CD4-positive, alpha-beta T cell treated with Interleukin-15 for 4 hours (primary cell): ENCODE results near the gene ARRB1.
"Not testable (repeated sequence)": the region's sequence is repeated elsewhere in the genome, so short reads cannot be mapped to it uniquely, and the experiment has no call there.

Source experiments
- DNase-seq: peaks from one replicate; pipeline ENCODE4 v3.0.0-alpha.2; 2020; ENCODE audit warnings: low spot score

ARRB1 gene

GRCh38 chr11:75344186-75344585 lies 7.3 kb downstream of the ARRB1 start:
- no peak for DNase-seq

- no peak for DNase-seq
Observed at GRCh38 chr11:75342966-75343870, 8.2 kb downstream of the ARRB1 start.

GRCh38 chr11:75342231-75342918 lies 9.1 kb downstream of the ARRB1 start:
- no peak for DNase-seq

- no peak for DNase-seq
Observed at GRCh38 chr11:75341612-75342011, 9.8 kb downstream of the ARRB1 start.

GRCh38 chr11:75339685-75340409 lies 11.6 kb downstream of the ARRB1 start:
- DNase-seq: no peak

GRCh38 chr11:75338516-75339208 lies 12.8 kb downstream of the ARRB1 start:
- no peak for DNase-seq

- DNase-seq: no peak
Observed at GRCh38 chr11:75337195-75337654, 14.2 kb downstream of the ARRB1 start.

GRCh38 chr11:75334976-75335375 lies 16.5 kb downstream of the ARRB1 start:
- DNase-seq: no peak

- no peak for DNase-seq
Observed at GRCh38 chr11:75334402-75334891, 17.0 kb downstream of the ARRB1 start.

- DNase-seq: no peak
Observed at GRCh38 chr11:75333807-75334140, 17.7 kb downstream of the ARRB1 start.

GRCh38 chr11:75333022-75333806 lies 18.2 kb downstream of the ARRB1 start:
- no peak for DNase-seq

- not testable (repeated sequence) for DNase-seq
Observed at GRCh38 chr11:75331761-75332160, 19.7 kb downstream of the ARRB1 start.

- DNase-seq: not testable (repeated sequence)
Observed at GRCh38 chr11:75331304-75331703, 20.2 kb downstream of the ARRB1 start.

- not testable (repeated sequence) for DNase-seq
Observed at GRCh38 chr11:75330886-75331285, 20.6 kb downstream of the ARRB1 start.

- DNase-seq: no peak
Observed at GRCh38 chr11:75330291-75330690, 21.2 kb downstream of the ARRB1 start.

GRCh38 chr11:75328426-75329277 lies 22.8 kb downstream of the ARRB1 start:
- peak; percentile 53 for DNase-seq

- DNase-seq: no peak
Observed at GRCh38 chr11:75326439-75326810, 25.0 kb downstream of the ARRB1 start.

GRCh38 chr11:75325713-75326438 lies 25.6 kb downstream of the ARRB1 start:
- no peak for DNase-seq

- no peak for DNase-seq
Observed at GRCh38 chr11:75324740-75325139, 26.7 kb downstream of the ARRB1 start.
